ELF-1 (cell line): Measurements from ENCODE around the gene POLA2.
A peak's percentile ranks its signal among the peaks of the same experiment; 100 is the strongest.

ENCODE experiments used
- DNase-seq: peaks from one replicate; pipeline ENCODE4 v3.0.0-alpha.2; 2016; ENCODE audit warnings: low read depth, low spot score

The POLA2 gene

DNA sequence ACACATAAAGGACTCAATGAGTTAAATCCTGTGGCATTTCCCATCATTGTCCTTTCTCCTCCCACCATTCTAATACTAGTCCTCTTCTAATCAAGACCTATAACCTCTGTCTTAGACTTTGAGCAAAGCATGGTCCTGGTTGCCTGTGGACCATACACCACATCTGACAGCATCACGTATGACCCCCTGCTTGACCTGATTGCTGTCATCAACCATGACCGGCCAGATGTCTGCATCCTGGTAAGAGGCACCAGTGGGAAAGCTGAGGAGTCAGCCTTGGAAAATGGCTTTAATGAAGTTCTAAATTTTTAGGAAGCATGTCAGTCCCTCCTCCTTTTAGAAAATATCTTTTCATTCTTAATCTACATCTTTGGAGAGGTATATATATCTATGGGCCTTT lies 25.8 kb downstream of the POLA2 start:
- no peak for DNase-seq

DNA sequence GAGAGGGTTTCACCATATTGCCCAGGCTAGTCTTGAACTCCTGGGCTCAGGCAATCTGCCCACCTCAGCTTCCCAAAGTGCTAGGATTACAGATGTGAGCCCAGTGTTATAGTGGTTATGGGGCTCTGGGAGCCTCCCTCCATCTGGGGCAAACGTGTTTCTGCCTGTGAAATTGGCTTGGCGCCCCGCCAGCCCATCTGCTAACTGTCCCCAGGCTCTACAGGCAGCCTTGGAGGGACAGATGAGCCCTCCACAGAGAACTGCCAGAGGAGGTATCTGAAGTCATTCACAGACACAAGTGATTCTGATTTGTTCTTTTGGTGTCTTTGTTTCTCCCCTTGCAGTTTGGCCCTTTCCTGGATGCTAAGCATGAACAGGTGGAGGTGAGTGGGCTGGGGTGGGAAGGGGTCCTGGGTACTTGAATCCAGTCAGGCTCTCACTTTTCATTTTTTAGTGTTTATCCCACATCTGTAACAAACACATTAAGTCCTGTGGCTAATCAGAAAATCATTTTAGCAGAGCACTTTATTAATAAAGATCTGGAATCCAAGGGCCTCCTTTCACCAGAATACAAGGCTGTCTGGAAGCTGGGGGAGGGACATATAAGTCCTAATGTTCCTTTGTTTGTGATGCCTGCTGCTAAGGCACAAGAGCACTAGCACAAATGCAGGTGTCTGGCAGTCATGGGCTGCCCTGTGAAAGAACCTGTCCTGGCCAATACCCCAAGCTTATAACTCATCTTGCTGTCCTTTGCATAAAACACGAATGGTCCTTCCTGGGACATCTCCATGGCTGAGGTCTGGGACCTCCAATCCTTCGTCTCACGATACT lies 27.2 kb downstream of the POLA2 start:
- DNase-seq, result no peak

DNA sequence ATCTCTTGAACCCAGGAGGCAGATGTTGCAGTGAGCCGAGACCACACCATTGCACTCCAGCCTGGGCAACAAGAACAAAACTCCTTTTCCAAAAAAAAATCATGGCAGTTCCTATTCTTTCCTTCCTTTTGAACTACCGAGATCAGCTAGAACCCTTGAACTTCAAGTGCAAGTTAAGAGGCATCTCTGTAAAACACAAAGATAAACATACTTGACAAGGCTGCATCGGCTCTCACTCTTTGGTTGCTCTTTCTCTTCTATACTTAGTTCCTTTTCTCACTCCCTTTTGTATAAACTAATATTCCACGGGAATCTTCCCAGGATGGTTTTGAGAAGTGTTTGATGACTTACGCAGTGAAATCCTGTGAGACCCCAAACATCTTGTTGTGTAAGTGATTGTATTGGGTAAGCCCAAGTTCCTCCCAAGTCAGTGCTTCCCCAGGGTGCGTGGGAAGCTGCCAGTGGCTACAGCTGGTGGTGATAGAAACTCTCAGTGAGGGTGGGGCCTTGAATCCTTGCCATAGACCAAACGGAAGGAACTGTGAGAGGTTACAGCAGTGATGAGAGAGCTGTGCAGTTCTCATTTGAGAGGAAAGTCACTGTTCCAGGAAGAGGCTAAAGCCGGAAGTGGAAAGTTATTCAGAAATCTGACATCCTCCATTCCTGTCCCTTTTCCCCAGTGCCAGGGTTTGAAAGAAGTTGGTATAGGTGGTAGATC lies 28.8 kb downstream of the POLA2 start:
- no peak for DNase-seq

DNA sequence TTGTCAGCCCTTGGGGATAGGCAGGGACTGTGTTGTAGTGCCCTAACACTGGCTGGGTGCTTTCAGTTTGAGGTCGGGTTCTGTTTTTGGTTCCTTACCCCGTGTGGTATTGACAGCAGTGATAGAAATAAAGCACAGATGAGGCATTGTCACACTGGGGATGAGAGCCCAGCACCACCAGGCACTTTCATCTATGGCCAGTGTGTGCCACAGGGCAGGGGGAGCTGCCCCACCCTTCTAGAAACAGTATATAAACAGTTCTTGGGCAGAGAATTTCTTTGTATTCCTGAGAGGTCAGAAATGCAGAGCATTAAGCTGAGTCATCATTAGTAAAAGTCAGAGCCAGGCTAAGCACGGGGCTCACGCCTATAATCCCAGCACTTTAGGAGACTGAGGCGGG lies 29.9 kb downstream of the POLA2 start:
- peak; percentile 34 for DNase-seq

DNA sequence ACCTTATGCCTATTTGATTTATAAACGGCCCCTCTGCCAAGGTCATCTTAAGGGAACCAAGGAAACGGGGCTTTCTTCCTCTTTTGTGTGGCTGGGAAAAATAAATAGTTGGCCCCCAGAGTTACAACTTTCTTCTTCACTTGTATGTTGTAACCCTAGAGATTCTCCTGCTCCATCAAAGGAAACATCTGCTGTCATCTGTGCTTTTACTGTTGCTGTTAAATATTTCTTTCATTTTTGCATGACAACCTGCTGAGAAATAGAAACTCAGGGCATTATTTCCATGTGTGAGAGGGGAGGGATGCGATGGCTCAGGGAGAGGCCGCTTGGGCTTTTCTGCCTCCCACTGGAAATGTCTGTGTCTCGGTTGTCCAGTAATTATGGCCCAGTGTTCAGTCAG lies 31.1 kb downstream of the POLA2 start:
- DNase-seq, result no peak

DNA sequence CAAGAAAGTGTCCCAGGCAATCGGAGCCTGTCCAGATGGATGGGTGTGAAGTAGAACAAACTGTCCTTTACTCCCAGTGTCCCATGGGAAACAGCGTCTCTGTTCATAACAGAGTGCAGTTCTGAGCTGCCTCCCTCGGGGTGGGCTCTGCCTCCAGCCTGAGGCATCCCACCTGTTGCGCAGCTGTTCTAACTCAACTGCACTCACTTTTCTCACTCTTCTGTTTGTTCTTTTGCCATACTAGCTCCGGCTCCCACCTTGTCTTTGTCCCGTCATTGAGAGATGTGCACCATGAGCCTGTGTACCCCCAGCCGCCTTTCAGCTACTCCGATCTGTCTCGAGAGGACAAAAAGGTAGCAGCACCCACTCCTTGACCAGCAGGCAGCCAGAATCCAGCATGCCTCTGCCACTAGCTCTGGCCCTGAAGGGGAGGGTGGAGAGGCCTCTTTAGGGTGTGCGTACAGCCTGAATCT lies 32.2 kb downstream of the POLA2 start:
- DNase-seq, result no peak

DNA sequence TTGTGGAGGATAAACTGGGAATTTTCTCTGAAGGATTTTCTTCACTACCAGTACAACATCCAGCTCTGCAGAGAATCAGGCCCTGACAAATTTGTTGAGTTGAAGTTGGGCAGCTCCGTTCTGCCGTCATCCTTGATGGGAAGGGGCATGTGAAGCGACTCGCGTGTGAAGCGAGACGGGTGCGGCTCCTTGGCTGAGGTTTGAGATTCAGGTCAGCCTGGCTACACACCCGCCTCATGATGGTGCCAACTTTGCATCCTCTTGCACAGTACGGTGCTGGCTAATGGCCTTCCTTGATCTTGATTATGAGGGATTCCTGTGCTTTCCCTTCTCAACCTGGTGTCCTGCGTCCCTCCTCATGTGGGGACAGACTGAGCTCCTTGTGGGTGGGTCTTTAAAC lies 33.2 kb downstream of the POLA2 start:
- no peak for DNase-seq

DNA sequence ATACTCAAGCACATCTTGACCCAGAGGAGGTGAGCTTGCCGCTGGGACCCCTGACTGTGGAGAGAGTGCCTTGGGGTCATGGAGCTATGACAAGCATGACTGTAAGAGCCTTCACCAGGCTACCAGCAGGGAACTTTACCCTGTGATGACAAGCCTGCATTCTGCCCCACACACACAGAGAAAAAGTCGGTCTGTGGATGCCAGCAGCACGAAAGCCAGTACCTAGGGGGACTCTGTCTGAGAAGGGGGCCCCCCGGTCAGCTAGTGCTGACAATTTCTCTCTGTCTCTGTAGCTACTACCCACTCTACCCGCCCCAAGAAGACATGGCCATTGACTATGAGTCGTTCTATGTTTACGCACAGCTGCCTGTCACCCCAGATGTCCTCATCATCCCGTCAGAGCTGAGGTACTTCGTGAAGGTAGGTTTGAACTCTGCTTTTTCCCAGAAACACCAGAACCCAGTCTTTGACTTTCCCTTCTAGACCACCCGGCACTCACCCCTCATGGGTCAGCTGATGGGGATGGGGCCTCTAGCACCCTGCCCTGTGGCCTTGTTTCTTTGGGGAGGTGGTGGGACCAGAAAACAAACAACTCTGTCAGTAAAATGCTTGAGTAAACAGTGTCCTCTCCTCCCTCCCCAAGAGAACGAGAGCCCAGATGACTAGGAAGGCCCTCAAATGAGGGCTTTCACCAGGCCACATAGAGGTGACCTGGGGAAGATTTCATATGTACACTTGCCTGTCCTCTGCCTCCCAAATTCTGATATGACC lies 34.0 kb downstream of the POLA2 start:
- no peak for DNase-seq

DNA sequence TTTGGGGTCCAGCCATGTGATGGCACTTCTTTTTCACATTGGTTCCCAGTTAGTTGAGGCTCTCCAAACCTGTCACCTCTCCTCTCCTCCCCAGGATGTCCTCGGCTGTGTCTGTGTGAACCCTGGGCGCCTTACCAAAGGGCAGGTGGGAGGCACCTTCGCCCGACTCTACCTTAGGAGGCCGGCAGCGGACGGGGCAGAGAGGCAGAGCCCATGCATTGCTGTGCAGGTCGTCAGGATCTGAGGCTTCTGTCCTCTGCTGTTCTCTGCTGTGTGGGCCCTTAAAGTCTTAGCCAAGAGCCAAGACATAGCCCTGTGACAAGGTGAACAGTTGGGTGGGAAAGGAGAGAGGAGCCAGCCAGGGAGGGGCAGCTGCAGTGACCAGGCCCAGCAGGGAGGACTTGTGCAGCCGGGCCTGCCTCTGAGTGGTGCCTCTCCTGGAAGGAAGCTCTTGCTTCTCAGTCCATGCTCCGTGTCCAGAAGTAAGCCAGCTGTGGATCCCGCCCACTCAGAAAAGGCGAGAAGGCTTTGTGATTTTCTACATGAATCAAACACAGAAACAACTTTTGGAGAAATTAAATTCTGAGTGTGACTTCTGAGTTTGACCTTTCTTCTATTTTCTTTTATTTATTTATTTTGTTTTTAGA lies 35.4 kb downstream of the POLA2 start:
- DNase-seq, result no peak

DNA sequence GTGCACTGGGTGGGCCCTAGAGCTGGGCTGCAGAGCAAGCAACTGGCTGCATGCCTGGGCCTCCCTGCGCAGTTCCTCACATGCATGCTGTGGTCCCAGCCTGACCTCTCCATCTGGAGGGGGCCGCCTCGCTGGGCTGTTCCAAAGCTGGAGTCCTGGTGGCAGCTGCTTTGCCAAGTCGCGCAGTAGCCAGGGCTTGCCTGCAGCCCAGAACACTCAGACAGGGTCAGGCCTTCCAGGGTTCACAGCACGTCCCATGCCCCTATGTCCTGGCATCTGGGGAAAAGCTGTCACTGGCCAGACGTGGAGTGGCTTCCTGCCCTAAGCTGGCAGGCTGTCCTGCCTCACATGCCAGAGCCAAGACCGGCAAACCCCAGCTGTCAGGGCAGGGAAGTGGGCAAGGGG lies 36.4 kb downstream of the POLA2 start:
- no peak for DNase-seq

DNA sequence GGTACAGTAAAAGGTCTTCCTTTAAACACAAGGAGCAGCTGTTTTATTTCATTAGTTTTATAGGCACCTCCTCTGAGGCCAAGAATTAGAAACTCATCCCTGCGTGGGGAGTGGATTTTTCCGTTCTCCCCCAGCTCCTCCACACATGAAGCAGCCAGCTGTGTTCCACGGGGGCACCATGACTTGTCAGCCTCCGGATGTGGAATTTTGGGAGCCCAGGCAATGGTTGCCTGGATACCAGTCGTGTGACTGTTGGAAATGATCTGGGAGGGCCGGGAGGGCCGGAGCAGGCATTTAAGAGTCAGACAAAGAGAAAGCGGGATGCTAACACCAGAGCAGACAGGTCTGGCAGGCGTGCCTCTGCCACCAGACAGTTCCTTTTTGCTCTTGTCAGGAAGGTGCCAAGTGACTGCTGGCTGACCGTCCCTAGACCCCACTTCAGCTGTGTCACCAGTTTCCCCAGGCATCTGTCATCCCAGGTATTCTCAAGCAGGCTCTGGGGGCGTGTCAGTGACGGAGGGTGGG lies 37.0 kb downstream of the POLA2 start:
- no peak for DNase-seq

DNA sequence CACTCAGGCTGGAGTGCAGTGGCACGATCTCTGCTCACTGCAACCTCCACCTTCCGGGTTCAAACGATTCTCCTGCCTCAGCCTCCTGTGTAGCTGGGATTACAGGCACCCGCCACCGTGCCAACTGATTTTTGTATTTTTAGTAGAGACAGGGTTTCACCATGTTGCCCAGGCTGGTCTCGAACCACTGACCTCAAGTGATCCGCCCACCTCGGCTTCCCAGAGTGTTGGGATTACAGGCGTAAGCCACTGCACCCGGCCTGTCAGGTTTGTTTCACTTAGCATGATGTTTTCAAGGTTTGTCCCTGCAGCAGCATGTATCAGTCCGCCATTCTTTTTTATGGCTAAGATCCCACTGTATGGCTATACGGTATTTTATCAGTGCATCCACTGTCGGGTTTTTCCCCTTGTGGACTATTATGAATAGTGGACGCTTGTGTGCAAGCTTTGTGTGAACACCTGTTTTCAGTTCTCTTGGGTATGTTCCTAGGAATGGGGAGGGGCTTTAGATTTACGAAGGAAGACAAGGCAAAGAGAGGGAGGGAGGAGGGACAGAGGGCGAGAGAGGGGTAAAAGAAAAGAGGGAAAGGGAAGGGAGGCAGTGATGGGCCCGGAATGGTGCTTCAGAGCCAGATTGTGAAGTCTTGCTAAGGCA lies 39.0 kb downstream of the POLA2 start:
- no peak for DNase-seq

DNA sequence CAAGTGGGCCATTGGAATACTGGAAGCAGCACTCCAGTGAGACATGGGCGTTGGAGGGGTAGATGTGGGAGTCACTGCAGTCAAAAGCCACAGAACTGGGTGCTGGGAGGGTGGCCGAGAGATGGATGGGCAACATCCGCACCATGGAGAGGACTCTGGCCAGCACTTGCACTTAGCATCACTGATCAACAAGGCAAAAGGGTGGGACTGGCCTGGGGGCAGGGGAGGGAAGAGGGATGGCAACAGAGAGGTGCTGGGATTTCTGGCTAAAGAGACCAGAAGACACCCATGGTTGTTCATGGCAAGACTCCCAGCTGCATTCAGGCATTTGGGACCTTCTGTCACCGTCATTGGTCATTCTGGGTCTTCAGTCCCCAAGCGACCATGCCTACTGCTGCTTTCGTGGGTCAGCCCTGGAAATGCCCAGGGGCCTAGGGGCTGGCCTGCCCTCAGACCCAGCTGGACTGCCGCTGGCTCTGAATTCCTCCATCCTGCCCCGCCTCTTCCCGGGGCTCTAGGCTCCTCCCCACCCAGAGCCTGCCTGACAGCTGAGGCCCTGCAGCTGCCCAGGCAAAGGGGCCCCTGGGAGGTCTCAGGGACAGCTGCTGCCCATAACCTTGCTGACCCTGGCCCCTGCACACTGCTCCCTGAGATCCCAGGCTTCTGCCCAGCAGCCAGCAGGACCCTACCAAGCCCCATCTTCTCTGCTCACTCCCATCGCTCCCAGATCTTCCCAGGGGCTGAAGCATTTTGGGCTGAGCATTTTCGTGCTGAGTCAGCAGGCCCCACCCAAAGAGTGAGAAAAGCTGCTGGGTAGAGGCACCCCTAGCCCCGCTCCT lies 39.9 kb downstream of the POLA2 start:
- peak; percentile 91 for DNase-seq

DNA sequence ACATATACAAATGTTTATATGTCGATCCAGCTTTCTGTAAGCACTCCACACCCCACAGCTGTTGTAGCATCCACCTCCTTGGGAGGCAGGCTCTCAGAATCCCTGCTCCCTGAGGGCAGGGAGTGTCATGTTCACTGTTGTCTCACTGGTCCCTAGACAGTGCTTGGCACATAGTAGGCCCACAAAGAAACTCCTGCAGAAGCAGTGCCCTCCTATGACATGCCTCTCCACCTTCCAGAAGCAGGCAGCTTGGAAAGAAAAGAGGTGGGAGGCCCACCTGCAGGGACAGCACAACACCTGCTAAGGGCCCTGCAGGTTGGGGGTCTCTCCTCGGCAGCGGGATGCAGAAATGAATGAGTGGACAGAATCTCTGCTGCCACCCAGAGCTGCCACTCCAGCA lies 41.8 kb downstream of the POLA2 start:
- no peak for DNase-seq

DNA sequence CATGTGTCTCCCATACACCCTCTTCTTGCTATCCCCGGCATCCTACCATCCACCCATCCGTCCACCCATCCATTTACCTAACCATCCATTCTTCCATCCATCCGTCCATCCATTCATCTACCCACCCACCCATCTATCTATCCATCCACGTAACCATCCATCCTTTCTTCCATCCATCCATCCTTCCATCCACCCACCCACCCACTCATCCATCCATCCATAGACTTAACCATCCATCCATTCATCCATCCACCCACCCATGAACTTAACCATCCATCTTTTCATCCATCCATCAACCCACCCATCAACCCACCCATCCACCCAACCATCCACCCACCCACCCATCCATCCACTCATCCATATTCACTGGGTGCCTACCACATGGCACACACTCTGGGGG lies 42.3 kb downstream of the POLA2 start:
- DNase-seq, result no peak

DNA sequence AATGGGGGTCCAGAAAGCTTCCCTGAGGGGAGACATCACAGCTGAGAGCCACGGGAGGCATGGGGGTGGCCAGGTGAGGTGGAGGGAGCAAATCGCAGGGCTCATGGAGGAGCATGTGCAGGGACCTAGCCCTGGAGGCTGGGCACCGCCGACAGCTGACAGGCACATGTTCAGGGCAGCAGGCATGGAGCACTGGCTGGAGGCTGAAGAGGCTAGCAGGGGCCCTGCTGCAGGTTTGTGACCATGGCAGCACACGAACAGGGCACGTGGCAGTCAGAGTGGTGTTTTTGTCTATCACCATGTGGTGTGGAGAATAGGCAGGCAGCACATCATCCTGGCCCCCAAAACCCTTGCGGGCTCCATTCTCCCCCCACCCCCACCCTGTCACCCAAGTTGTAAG lies 42.9 kb downstream of the POLA2 start:
- DNase-seq, result no peak

DNA sequence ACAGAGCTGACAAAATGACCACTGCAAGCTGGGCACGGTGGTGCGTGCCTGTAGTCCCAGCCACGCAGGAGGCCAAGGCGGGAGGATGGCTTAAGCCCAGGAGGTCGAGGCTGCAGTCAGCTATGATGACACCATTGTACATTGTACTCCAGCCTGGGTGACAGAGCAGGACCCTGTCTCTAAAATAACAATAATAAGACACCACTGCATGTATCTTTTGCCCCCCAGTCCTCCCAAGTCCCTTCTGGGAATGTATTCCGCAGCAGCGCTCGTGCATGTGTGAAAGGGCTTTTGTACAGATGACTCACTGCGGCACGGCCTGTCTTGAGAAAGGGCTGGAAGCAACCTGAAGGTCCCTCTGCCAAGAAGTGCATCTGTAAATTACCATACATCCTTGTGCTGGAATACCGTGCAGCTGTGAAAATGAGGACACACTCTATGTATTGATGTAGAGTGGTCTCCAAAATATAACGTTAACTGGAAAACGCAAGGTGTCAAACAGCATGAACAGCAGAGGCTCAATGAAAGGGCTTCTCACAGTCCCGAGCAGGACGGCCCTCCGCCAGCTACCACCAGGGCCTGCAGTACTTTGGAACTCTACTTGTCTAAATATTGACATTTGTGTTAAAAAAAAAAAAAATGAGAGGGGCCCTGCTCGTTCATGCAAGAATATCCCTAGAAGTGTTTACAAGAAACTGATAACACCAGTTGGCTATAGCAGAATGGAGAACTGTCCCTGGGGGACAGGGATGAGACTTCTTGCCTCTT lies 43.9 kb downstream of the POLA2 start:
- DNase-seq, result no peak

DNA sequence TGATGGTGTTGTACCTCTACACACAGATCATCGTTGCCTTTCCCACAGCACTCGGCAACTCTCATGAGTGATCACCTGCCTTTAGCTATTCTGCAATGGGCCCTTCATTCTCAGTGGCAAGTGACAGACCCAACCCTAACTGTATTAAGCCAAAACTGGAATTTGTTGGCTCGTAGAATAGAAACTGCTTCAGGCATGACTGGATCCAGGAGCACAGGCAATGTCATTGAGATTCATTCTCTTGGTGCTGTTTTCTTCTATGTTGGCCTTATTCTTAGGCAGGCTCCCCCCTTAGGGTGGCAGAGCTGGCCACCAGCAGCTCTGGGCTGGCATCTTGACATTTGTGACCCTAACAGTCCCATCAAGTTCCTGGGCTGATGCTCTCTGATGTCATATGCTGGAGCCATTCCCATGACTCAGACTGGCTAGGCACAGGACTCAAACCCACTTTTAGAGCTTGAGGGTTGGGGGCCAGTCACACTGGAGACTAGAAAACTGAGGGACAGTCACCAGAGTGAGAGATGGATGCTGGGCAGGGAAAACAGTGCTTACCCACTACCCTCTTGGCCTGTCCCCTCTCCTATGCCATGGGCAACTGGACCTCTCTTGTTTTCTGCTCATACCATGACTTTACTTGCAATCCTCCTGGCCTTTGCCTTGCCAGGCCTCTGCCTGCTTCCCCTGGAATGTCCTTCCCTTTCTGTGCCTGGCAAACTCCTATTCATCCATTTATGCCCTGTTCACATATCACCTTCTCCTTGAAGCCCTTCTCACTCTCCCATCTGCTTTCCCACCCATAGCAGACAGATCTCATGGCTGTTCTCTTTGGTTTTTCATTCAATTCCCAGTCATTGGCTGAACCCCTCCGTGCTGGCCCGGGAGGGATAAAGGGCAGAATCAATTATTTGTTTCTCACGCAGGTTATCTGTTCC lies 45.8 kb downstream of the POLA2 start:
- no peak for DNase-seq
